Keratinocyte (primary cell): Measurements from ENCODE around the gene SLC12A6. TPM values are rescaled to one million over a fixed set of nuclear protein-coding genes. Genes with fewer than 3 reads are reported as not detected.

Experiments used
- DNase-seq: peaks from one replicate; pipeline ENCODE4 v3.0.0-alpha.2; 2011; ENCODE audit warnings: low read depth, missing footprints, low spot score
- FAIRE-seq: peaks from 2 replicates; lab custom pipeline; 2011; peaks lifted over from hg19 to GRCh38; lab: Jason Lieb, UNC
- H2AFZ ChIP-seq: 2 replicates; pipeline ENCODE4 v1.6.0; 2012; ENCODE audit warnings: low read length, control low read depth, inconsistent platforms; ENCODE audit not compliant: control insufficient read depth
- H3K27ac ChIP-seq: 2 replicates; pipeline ENCODE4 v1.5.1; 2011; ENCODE audit warnings: low read length; ENCODE audit not compliant: control insufficient read depth, insufficient read depth
- H3K27me3 ChIP-seq: 3 replicates; pipeline ENCODE4 v1.6.0; 2011; ENCODE audit warnings: low read length; ENCODE audit not compliant: control insufficient read depth, insufficient read depth; ENCODE audit errors: extremely low read depth
- H3K36me3 ChIP-seq, 2 experiments: 2 replicates in 1 of 2; 3 replicates in 1 of 2; pipeline ENCODE4 v1.5.1; 2011; ENCODE audit warnings: low read length in 2 of 2, mild to moderate bottlenecking in 1 of 2; ENCODE audit not compliant: control insufficient read depth in 2 of 2, insufficient read depth in 2 of 2; ENCODE audit errors: extremely low read depth in 1 of 2
- H3K4me1 ChIP-seq: 3 replicates; pipeline ENCODE4 v1.5.1; 2011; ENCODE audit warnings: low read length; ENCODE audit not compliant: control insufficient read depth, insufficient read depth; ENCODE audit errors: extremely low read depth
- H3K4me2 ChIP-seq: 3 replicates; pipeline ENCODE4 v1.6.0; 2011; ENCODE audit warnings: low read depth, low read length; ENCODE audit not compliant: control insufficient read depth, insufficient read depth; ENCODE audit errors: extremely low read depth
- H3K4me3 ChIP-seq, 3 experiments: fragments of 200-600 bp in 1 of 3; sonication (generic) in 1 of 3; 2 replicates in 2 of 3; 3 replicates in 1 of 3; pipeline ENCODE4 v1.5.1; 2011 to 2016; ENCODE audit warnings: low read length in 3 of 3, mild to moderate bottlenecking in 3 of 3, control low read depth in 2 of 3, inconsistent platforms in 1 of 3, low read depth in 1 of 3, mixed read lengths in 1 of 3, mixed run types in 1 of 3, moderate library complexity in 1 of 3; ENCODE audit not compliant: control insufficient read depth in 2 of 3, insufficient read depth in 2 of 3; ENCODE audit errors: extremely low read depth in 1 of 3
- H3K79me2 ChIP-seq: 2 replicates; pipeline ENCODE4 v1.6.0; 2012; ENCODE audit warnings: low read length; ENCODE audit not compliant: control insufficient read depth, insufficient read depth
- H3K9ac ChIP-seq: 3 replicates; pipeline ENCODE4 v1.6.0; 2011; ENCODE audit warnings: low read length; ENCODE audit not compliant: control insufficient read depth, insufficient read depth; ENCODE audit errors: extremely low read depth
- H3K9me1 ChIP-seq: 3 replicates; pipeline ENCODE4 v1.6.0; 2011; ENCODE audit warnings: low read length; ENCODE audit not compliant: control insufficient read depth, insufficient read depth; ENCODE audit errors: extremely low read depth
- H3K9me3 ChIP-seq: 2 replicates; pipeline ENCODE4 v1.5.1; 2012; ENCODE audit warnings: low read depth, low read length; ENCODE audit not compliant: control insufficient read depth
- H4K20me1 ChIP-seq: 3 replicates; pipeline ENCODE4 v1.6.0; 2011; ENCODE audit warnings: low read length; ENCODE audit not compliant: control insufficient read depth, insufficient read depth; ENCODE audit errors: extremely low read depth
- EZH2 ChIP-seq: IDR thresholded peaks from one replicate; pipeline ENCODE4 v1.6.1; 2012; ENCODE audit warnings: inconsistent platforms, mild to moderate bottlenecking, low read length, moderate library complexity
- dilution Hi-C: fragments of 300-500 bp; cut with MboI; formaldehyde crosslinking; loops from one replicate; pipeline ENCODE4 v1.7.0; 2020; ENCODE audit warnings: low sequenced_read_pairs; ENCODE audit not compliant: extremely low pct_ligation_motif_present
- polyA plus RNA-seq, 5 experiments: library from polyadenylated mRNA; depleted of rRNA in 3 of 5; stranded (reverse) in 3 of 5; stranded (forward) in 1 of 5; unstranded in 1 of 5; fragments of >200 nt; gene quantifications; 1 replicate in 1 of 5; 2 replicates in 3 of 5; 3 replicates in 1 of 5; pipeline versions ENCODE4 v1.2.1 to v1.2.3, GENCODE V29; 2011 to 2012; ENCODE audit warnings: missing spikeins in 2 of 5, low read depth in 1 of 5, low replicate concordance in 1 of 5
- TF ChIP-seq, protein P1 (sequence below), 3 experiments: IDR thresholded peaks in 1 of 3; conservative IDR thresholded peaks in 1 of 3; optimal IDR thresholded peaks in 1 of 3; 2 replicates in 2 of 3; 3 replicates in 1 of 3; pipeline versions ENCODE3 to v1.5.1; 2011; ENCODE audit warnings: low read length in 3 of 3, mild to moderate bottlenecking in 3 of 3, moderate library complexity in 2 of 3, control low read depth in 1 of 3, inconsistent platforms in 1 of 3; ENCODE audit not compliant: insufficient read depth in 2 of 3; ENCODE audit errors: extremely low read depth in 1 of 3

The SLC12A6 gene
- polyA plus RNA-seq, 1 donor (not counting 4 experiments of a cell fraction or from before 2014, with no cell fraction given): 24.3 TPM

DNA sequence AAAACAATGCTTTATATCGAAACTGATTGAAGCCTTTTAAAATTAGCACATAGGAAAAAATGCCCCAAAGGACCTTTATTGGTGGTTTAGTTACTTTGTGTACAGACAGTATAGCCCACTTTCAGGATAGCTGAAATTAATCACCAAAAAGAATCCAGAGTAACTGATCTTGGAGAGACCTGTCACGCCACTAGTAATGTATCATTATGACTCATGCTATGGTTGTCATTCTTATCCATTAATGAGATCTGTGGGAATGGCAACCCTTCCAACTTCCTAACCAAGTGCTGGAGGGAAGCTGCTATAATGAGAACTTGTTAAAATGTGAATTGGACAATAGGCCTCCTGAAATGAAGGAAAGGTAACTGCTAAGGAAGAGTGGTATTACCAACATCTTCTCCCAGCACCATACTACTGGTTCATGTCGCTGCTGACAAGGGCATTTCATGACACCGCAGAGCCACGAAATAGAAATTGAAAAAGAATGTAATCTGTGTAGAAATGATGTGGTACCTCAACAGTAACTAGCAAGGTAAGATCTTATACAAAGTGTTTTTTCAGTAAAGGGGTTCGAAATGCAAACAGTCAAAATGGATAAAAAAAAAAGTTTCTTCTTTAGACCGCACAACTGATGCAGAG lies 119.9 kb downstream of the SLC12A6 start:
- Histone ChIP-seq H3K36me3 (no peaks in the 10 kb centered on the region), H3K27me3 (no peaks in the 10 kb centered on the region), H4K20me1 (no peaks in the 10 kb centered on the region), H3K79me2 (no peaks in the 10 kb centered on the region), H3K9me1 (no peaks in the 10 kb centered on the region), H3K4me2 (peak overlapping the region; percentile 49), H3K9ac (no peak overlapping the region), H3K4me3 (no peak overlapping the region), H3K4me1 (peaks cover 9% of the 10 kb centered on the region), H3K27ac (peak overlapping the region; percentile 47), H3K9me3 (no peaks in the 10 kb centered on the region), H2AFZ (no peak overlapping the region)
- TF ChIP-seq, protein P1, sequence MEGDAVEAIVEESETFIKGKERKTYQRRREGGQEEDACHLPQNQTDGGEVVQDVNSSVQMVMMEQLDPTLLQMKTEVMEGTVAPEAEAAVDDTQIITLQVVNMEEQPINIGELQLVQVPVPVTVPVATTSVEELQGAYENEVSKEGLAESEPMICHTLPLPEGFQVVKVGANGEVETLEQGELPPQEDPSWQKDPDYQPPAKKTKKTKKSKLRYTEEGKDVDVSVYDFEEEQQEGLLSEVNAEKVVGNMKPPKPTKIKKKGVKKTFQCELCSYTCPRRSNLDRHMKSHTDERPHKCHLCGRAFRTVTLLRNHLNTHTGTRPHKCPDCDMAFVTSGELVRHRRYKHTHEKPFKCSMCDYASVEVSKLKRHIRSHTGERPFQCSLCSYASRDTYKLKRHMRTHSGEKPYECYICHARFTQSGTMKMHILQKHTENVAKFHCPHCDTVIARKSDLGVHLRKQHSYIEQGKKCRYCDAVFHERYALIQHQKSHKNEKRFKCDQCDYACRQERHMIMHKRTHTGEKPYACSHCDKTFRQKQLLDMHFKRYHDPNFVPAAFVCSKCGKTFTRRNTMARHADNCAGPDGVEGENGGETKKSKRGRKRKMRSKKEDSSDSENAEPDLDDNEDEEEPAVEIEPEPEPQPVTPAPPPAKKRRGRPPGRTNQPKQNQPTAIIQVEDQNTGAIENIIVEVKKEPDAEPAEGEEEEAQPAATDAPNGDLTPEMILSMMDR (optimal IDR thresholded peaks at IDR 0.05 in 1 of 3, IDR thresholded peaks at IDR 0.05 in 1 of 3, conservative IDR thresholded peaks at IDR 0.05 in 1 of 3; ENCODE audit: extremely low read depth in 1 of 3, insufficient read depth in 2 of 3, low read length in 3 of 3): no peak
- TF ChIP-seq EZH2: no peak
- DNase-seq (no peak), FAIRE-seq (peak; percentile 90)
- dilution Hi-C loops: no loop called here

DNA sequence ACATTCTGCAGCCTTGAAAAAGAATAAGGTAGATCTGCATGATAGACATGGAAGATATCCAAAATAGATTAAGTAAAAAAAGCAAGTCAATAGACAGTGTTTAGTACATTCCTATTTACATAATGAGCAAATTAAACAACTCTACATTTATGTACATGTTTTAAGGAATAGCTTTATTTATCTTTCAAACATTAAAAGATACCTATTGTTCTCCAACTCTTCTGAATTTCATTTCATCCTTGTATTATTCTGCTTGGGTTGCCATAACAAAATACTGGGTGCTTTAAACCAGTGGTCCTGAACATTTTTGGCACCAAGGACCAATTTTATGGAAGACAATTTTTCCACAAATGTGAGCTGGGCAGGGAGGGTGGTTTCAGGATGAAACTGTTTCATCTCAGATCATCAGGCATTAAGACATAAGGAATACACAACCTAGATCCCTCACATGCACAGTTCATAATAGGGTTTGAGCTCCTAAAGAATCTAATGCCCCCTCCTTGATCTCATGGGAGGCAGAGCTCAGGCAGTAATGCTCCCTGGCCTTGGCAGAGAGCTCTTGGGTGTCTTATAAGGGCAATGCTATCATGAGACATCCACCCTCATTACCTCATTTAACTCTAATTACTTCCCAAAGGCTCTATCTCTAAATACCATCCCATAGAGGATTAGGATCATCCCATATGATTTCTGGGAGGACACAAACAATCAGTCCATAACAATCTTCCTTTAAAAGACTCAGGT lies 120.9 kb downstream of the SLC12A6 start:
- H3K9me1 ChIP-seq: no peaks in the 10 kb centered on the region
- H3K4me3 ChIP-seq: no peak overlapping the region
- no peaks in the 10 kb centered on the region for H3K9me3 ChIP-seq
- no peak overlapping the region for H3K4me2 ChIP-seq
- TF ChIP-seq EZH2: no peak
- TF ChIP-seq, protein P1 (optimal IDR thresholded peaks at IDR 0.05 in 1 of 3, IDR thresholded peaks at IDR 0.05 in 1 of 3, conservative IDR thresholded peaks at IDR 0.05 in 1 of 3; ENCODE audit: extremely low read depth in 1 of 3, insufficient read depth in 2 of 3, low read length in 3 of 3): no peak
- dilution Hi-C loops: no loop called here
- H3K4me1 ChIP-seq: peaks cover 9% of the 10 kb centered on the region
- no peaks in the 10 kb centered on the region for H3K79me2 ChIP-seq
- FAIRE-seq: no peak
- no peaks in the 10 kb centered on the region for H4K20me1 ChIP-seq
- no peak for DNase-seq
- H3K36me3 ChIP-seq: no peaks in the 10 kb centered on the region
- H2AFZ ChIP-seq: no peak overlapping the region
- peak overlapping the region; percentile 47 for H3K27ac ChIP-seq
- H3K27me3 ChIP-seq: no peaks in the 10 kb centered on the region
- no peak overlapping the region for H3K9ac ChIP-seq
